GM12878 (cell line): Measurements from ENCODE around the gene DGAT2. TPM values are rescaled to one million over a fixed set of nuclear protein-coding genes. Genes with fewer than 3 reads are reported as not detected.

Experiments
- ATAC-seq: fragments of 200-7000 bp; cut with Tn5 transposase; 3 replicates; pipeline ENCODE4 v1.9.1; 2020; ENCODE audit warnings: mild to moderate bottlenecking, moderate library complexity
- BruUV-seq: library from RNA; stranded (reverse); fragments of 400-500 nt; replicated peaks from 2 replicates; lab custom pipeline; 2021; lab: Mats Ljungman, UMichigan
- CTCF ChIA-PET: fragments of 300-600 bp; sonication (Branson Sonifier 250); formaldehyde crosslinking; extraction: SDS; loops from one replicate; lab custom pipeline; 2021; ENCODE audit warnings: inconsistent platforms; lab: Yijun Ruan, JAX
- POLR2A ChIA-PET: fragments of 350-600 bp; formaldehyde crosslinking; extraction: SDS; loops from one replicate; lab custom pipeline; 2021; ENCODE audit warnings: inconsistent platforms; lab: Charles Lee
- RAD21 ChIA-PET: fragments of 300-600 bp; sonication (Branson Sonifier 250); formaldehyde crosslinking; loops from one replicate; lab custom pipeline; 2023; ENCODE audit warnings: antibody characterized with exemption; ENCODE audit not compliant: unreplicated experiment; lab: Charles Lee
- SMC1A ChIA-PET: fragments of 300-600 bp; sonication (Branson Sonifier 250); formaldehyde crosslinking; loops from one replicate; lab custom pipeline; 2023; ENCODE audit not compliant: unreplicated experiment, uncharacterized antibody; lab: Charles Lee
- DNase-seq: peaks from one replicate; pipeline ENCODE4 v3.0.0-alpha.2; 2011; ENCODE audit warnings: low read depth, low spot score
- FAIRE-seq: peaks from 3 replicates; lab custom pipeline; 2011; peaks lifted over from hg19 to GRCh38; lab: Jason Lieb, UNC
- H2AFZ ChIP-seq: 2 replicates; pipeline ENCODE4 v1.6.0; 2011; ENCODE audit warnings: low read depth, low read length, control low read depth; ENCODE audit not compliant: control insufficient read depth
- H3K27ac ChIP-seq: 2 replicates; pipeline ENCODE4 v1.5.1; 2011; ENCODE audit warnings: control low read depth; ENCODE audit not compliant: control insufficient read depth, insufficient read depth
- H3K27me3 ChIP-seq, 2 experiments: replicated peaks in 1 of 2; 2 replicates each; pipeline versions ENCODE4 v1.6.0 to v1.6.1; 2011; ENCODE audit warnings: low read length in 1 of 2; ENCODE audit not compliant: control insufficient read depth in 2 of 2, insufficient read depth in 2 of 2
- H3K36me3 ChIP-seq, 2 experiments: 2 replicates each; pipeline ENCODE4 v1.5.1; 2011; ENCODE audit warnings: low read length in 1 of 2; ENCODE audit not compliant: control insufficient read depth in 2 of 2, insufficient read depth in 2 of 2
- H3K4me1 ChIP-seq: 2 replicates; pipeline ENCODE4 v1.6.1; 2011; ENCODE audit warnings: mild to moderate bottlenecking, low read length, moderate library complexity, mixed read lengths; ENCODE audit not compliant: control insufficient read depth, insufficient read depth
- H3K4me2 ChIP-seq: 2 replicates; pipeline ENCODE4 v1.6.0; 2011; ENCODE audit warnings: control low read depth; ENCODE audit not compliant: control insufficient read depth, insufficient read depth
- H3K4me3 ChIP-seq: fragments of 200-600 bp; sonication (generic); 2 replicates; pipeline ENCODE4 v1.5.1; 2016
- H3K79me2 ChIP-seq: 2 replicates; pipeline ENCODE4 v1.6.0; 2011; ENCODE audit warnings: low read length; ENCODE audit not compliant: control insufficient read depth, insufficient read depth
- H3K9ac ChIP-seq: 2 replicates; pipeline ENCODE4 v1.8.0; 2011; ENCODE audit warnings: low read length, control low read depth, mixed read lengths; ENCODE audit not compliant: control insufficient read depth, insufficient read depth
- H3K9me3 ChIP-seq: replicated peaks from 3 replicates; pipeline ENCODE4 v1.5.1; 2011; ENCODE audit warnings: mild to moderate bottlenecking, low read length; ENCODE audit not compliant: control insufficient read depth, insufficient read depth
- H4K20me1 ChIP-seq: 2 replicates; pipeline ENCODE4 v1.6.0; 2011; ENCODE audit not compliant: control insufficient read depth, insufficient read depth
- ASH2L ChIP-seq: fragments of 300-600, 200-600 bp; sonication (generic); IDR thresholded peaks from 2 replicates; pipeline ENCODE4 v1.6.1; 2017; ENCODE audit warnings: low read depth, mild to moderate bottlenecking, borderline replicate concordance
- BCLAF1 ChIP-seq: fragments of 450-650 bp; IDR thresholded peaks from 2 replicates; pipeline ENCODE4 v1.6.1; 2017; ENCODE audit warnings: antibody characterized with exemption, mild to moderate bottlenecking, moderate library complexity
- CBX5 ChIP-seq: sonication (generic); IDR thresholded peaks from 2 replicates; pipeline ENCODE4 v1.6.1; 2016; ENCODE audit warnings: low read depth, moderate library complexity, mild to moderate bottlenecking, inconsistent platforms
- CHD4 ChIP-seq: fragments of 200-600 bp; sonication (generic); IDR thresholded peaks from 2 replicates; pipeline ENCODE4 v1.6.1; 2016; ENCODE audit warnings: mild to moderate bottlenecking
- IKZF2 ChIP-seq, 2 experiments: fragments of 450-650 bp; IDR thresholded peaks; 2 replicates each; pipeline ENCODE4 v1.6.1; 2017; ENCODE audit warnings: mild to moderate bottlenecking in 2 of 2, moderate library complexity in 2 of 2
- NKRF ChIP-seq: fragments of 450-650 bp; conservative IDR thresholded peaks from 2 replicates; pipeline ENCODE4 v1.6.1; 2017; ENCODE audit warnings: mild to moderate bottlenecking, moderate library complexity
- PAX5 ChIP-seq: IDR thresholded peaks from 2 replicates; pipeline ENCODE4 v1.6.1; 2011; ENCODE audit warnings: low read depth, low read length, borderline replicate concordance
- SP1 ChIP-seq: IDR thresholded peaks from one replicate; pipeline ENCODE4 v1.6.1; 2011; ENCODE audit warnings: low read depth, low read length
- WGBS: methylation state at CpG from one replicate; pipeline ENCODE4 v1.1.6; 2016; ENCODE audit warnings: low lambda C conversion rate; ENCODE audit not compliant: insufficient replicate concordance, insufficient coverage; ENCODE audit errors: missing lambda C conversion rate; 5-methylcytosine and 5-hydroxymethylcytosine counted together
- in situ Hi-C: fragments of 300-500 bp; cut with MboI; formaldehyde crosslinking; loops from 9 replicates; pipeline ENCODE4 v1.14.3; 2018; ENCODE audit warnings: mixed read lengths
- intact Hi-C: fragments of 100-400 bp; cut with micrococcal nuclease; formaldehyde crosslinking; loops from one replicate; pipeline ENCODE4 v1.14.2; 2022; ENCODE audit not compliant: unreplicated experiment
- polyA plus RNA-seq, 11 experiments: library from polyadenylated mRNA; depleted of rRNA in 4 of 11; unstranded in 6 of 11; stranded (reverse) in 5 of 11; fragments of >200 nt; fragmentation: Nextera tagmentation in 4 of 11; fragmentation: Illumina TruSeq in 1 of 11; extraction: Ambion mirVana in 4 of 11; extraction: Trizol in 1 of 11; gene quantifications; 1 replicate in 1 of 11; 2 replicates in 10 of 11; pipeline versions ENCODE4 v1.2.1 to v1.2.3, GENCODE V29; 2011 to 2016; ENCODE audit warnings: inconsistent platforms in 2 of 11, missing spikeins in 2 of 11, low read depth in 1 of 11
- total RNA-seq, 4 experiments: library from RNA; depleted of rRNA in 3 of 4; stranded (reverse); fragments of >200 nt in 3 of 4; fragmentation: Illumina TruSeq in 1 of 4; extraction: Trizol in 1 of 4; gene quantifications; 2 replicates each; pipeline versions ENCODE4 v1.2.1 to v1.2.3, GENCODE V29; 2013 to 2021

Gene DGAT2
- total and polyA plus RNA-seq, 10 of the 15 experiments (the other 5 are each of a cell fraction or from before 2014, with no cell fraction given) = 5.1 to 25.9 (median 17.6) TPM

DNA sequence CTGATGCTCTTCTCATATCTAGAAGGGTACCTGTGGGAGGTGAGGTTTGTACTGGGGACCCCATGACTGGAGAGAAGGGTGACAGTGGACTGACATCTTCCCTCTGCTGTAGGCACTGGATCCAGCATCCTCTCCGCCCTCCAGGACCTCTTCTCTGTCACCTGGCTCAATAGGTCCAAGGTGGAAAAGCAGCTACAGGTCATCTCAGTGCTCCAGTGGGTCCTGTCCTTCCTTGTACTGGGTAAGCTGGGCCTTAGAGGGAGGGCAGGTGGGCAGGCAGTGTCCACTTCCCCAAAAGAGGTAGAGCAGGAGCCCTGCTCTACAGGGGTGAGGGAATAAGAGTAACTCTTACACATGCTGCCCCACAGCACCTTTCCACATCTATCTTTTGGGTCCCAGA is 15.9 kb downstream of the DGAT2 start (continued):
- TF ChIP-seq CBX5 (no peak), SP1 (no peak), NKRF (no peak)

DNA sequence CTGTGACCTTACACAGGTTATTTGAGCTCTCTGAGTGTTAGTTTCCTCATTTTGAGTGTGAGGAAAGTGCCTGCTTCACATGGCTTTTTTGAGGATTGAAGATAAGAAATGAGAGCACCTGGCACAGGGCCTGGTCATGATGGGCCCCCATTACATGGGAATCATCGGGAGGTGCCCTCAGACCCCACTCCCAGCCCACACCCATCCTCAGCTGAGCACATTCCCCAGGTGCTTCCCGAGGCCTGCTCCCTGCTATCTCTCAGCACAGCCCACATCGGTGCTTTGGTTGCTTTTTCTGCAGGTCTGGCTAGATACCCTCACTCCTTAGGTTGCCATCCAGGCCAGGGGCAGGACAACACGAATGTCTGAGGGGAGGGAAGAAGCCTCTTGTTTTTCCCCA is 16.6 kb downstream of the DGAT2 start:
- no peaks in the 10 kb centered on the region for H3K79me2 ChIP-seq
- H3K9ac ChIP-seq = no peak overlapping the region
- RAD21 ChIA-PET = interaction anchor here (1.2 to 4.0 kb wide), 6 partner anchors 11 to 79 kb away, joined by 3 to 21 read pairs (median 12); partner anchors contain the start of gene DGAT2
- no peaks in the 10 kb centered on the region for H3K27me3 ChIP-seq
- SMC1A ChIA-PET = interaction anchor here (0.6 to 2.8 kb wide), 6 partner anchors 10 to 84 kb away, joined by 3 to 12 read pairs (median 6); partner anchors contain the start of gene DGAT2
- no peaks in the 10 kb centered on the region; a peak in 2 of 4 replicates for H3K36me3 ChIP-seq
- H3K4me1 ChIP-seq = no peaks in the 10 kb centered on the region
- no peak for ATAC-seq
- no peaks in the 10 kb centered on the region for H4K20me1 ChIP-seq
- 60% methylated on average over 4 of the region's 4 CpGs for WGBS
- POLR2A ChIA-PET = interaction anchor here (0.5 to 2.6 kb wide), 3 partner anchors 10 to 1020 kb away, joined by 5 to 27 read pairs (median 7); no protein-coding TSS in a partner anchor
- no TSS peak for BruUV-seq
- TF ChIP-seq CHD4 = no peak
- TF ChIP-seq IKZF2 (IDR thresholded peaks at IDR 0.05) = no peak
- no peak for TF ChIP-seq PAX5
- no peak for TF ChIP-seq BCLAF1
- TF ChIP-seq ASH2L = no peak
- TF ChIP-seq, all 136 proteins: peak for 0
- Histone ChIP-seq H2AFZ (no peak overlapping the region), H3K9me3 (no peaks in the 10 kb centered on the region), H3K4me3 (no peak overlapping the region), H3K27ac (no peak overlapping the region), H3K4me2 (no peak overlapping the region)
- FAIRE-seq = no peak
- no peak for DNase-seq
- CTCF ChIA-PET = interaction anchor here (1.0 to 5.2 kb wide), 9 partner anchors 10 to 367 kb away, joined by 3 to 44 read pairs (median 13); partner anchors contain the start of gene DGAT2
- in situ Hi-C loops = no loop called here
- intact Hi-C loops = no loop called here
